ENCODE data around the gene IREB2.
A peak's percentile ranks its signal among the peaks of the same experiment; 100 is the strongest.
"Not testable (repeated sequence)": the region's sequence is repeated elsewhere in the genome, so short reads cannot be mapped to it uniquely, and the experiment has no call there.

The IREB2 gene

DNA sequence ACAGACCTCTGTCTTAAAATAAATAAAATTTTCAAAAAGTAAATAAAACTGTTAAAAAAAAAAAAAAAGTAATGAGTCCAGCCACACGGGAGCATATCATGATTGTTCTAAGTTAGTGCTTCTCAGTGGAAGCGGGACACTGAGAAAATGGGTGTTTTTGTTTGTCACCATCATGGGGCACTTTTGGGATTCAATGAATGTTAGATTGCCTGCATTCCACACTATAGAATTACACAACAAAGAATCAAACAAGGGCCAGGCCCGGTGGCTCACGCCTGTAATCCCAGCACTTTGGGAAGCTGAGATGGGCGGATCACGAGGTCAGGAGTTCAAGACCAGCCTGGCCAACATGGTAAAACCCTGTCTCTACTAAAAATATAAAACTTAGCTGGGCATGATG is 3.3 kb upstream of the IREB2 start:
- not testable (repeated sequence) for DNase-seq

DNA sequence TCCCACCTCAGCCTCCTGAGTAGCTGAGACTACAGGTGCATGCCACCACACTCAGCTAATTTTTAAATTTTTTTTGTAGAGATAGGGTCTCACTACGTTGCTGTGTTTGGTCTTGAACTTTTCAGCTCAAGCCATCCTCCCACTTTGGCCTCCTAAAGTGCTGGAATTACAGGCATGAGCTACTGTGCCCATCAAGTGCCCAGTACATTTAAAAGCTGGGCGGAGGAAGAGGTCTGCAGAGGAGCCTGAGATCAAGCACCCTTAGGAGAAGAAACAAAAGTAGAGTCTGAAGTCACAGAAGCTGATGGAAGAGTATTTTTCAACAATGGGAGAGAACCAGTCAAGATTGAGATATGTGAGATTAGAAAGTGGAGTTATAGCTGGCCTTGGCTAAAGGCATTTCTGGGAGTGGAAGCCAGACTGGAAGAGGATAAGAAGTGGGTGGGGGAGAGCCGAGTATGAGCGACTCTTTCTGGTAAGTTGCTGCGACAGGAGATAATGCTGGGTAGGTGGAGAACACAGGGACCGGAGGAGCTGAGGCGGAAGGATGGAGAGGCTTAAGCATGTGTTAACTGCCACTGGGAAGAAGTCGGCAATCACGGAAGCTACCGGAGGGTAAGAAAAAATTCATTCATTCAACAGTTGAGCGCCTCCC is 782 bp upstream of the IREB2 start:
- no peak for DNase-seq

DNA sequence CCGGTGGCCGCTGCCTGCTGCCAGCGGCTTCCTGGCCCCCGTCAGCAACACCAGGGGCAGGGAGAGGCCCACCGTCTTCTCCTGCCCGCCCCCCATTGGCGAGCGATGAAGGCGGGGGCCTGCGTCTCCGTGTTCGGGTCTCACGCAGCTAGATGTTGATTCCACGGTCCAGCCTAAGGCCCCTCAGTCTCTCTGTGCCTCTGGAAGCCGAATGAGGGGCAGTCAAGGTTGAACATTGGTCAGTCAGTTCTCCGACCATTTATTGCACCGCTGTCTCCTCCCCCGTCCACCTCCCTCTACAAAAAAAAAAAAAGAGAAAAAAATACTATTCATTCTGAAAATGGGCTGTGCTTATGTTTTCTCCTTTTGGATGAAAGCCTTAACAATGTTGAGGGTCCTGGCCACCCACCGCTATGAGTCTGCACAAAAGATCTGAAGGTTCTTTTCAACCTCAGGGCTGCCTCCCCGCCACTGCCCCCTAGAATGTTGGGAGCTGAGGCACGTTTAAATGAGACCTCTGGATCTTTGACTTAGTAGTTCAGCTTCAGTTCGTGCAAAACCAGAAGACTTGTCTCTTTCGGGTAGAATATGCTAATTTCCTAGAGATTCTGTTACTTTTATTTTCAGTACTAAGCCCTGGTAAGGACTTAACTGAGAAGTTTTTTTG is 736 bp downstream of the IREB2 start:
- peak; percentile 11 to 18 for DNase-seq

DNA sequence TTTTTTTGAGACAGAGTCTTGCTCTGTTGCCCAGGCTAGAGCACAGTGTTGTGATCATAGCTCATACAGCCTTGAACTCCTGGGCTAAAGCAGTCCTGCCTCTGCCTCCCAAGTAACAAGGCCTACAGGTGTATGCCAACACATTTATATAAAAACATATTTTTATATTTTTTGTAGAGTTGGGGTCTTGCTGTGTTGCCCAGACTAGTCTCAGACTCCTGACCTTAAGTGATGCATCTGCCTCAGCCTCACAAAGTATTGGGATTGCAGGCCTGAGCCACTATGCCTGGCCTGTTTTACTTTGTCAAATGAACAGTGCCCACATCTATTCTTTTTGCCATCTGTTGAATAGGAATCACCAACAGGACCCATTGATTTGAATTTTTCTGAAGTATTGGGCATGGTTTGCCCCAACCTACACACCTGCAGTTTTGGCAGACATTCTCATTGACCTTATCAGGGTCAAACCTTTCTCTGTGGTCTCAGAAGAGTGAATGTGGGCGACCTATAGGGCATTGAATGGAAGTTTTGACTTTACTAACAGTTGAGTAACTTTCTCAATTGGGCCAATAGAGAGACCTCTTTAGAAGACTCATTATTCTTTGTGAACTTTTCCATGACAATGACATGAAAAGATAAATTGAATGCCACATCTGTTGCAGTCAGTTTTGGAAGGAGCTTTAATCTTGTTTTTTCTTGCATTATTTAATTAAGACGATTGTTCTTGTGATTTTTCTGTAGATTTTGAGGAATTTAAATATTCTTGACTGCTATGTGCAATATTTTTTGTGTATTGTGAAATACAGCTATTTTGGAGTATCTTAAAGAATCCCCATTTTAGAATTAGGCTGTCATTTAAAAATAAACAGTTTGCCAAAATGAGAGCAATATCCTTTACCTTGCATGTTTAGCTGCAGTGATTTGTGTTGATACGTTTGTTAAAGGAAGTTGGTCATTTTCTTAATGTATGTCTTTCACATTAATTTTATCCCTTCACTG is 2.7 kb downstream of the IREB2 start:
- DNase-seq: no peak

- no peak for DNase-seq
Measured at GRCh38 chr15:78444255-78444654, 6.2 kb downstream of the IREB2 start.

DNA sequence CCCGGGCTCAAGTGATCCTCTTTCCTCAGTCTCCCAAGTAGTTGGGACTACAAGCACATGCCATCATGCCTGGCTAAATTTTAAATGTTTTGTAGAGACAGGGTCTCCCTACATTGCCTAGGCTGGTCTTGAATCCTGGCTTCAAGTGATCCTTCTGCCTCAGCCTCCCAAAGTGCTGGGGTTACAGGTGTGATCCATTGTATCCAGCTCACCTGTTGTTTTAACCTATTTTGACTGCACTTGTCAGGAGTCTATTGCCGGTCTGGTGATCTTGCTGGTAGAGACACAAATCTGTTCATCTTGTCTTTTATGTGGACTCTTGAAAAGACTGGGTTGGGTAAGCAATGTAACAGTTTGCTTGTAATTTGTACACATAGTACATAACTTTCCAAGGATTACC is 7.9 kb downstream of the IREB2 start:
- DNase-seq: no peak

DNA sequence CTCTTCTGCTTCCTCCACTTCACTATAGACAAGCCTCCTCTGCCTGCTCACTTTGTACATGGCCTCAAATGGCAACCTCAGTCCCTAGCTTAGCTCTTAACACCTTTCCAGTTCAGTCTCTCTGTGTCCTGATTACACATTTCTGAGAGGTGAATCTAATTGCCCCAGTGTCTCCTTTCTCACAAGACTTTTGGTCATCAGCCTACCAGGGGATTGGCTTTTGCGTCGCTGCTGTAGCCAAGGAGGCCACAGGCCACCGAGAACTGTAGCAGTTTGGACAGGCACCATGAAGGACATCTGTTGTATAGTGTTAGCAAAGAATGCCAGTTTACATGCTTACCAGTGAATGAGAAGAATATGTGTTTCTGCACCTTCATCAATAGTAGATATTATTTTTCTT is 8.5 kb downstream of the IREB2 start:
- no peak for DNase-seq

DNA sequence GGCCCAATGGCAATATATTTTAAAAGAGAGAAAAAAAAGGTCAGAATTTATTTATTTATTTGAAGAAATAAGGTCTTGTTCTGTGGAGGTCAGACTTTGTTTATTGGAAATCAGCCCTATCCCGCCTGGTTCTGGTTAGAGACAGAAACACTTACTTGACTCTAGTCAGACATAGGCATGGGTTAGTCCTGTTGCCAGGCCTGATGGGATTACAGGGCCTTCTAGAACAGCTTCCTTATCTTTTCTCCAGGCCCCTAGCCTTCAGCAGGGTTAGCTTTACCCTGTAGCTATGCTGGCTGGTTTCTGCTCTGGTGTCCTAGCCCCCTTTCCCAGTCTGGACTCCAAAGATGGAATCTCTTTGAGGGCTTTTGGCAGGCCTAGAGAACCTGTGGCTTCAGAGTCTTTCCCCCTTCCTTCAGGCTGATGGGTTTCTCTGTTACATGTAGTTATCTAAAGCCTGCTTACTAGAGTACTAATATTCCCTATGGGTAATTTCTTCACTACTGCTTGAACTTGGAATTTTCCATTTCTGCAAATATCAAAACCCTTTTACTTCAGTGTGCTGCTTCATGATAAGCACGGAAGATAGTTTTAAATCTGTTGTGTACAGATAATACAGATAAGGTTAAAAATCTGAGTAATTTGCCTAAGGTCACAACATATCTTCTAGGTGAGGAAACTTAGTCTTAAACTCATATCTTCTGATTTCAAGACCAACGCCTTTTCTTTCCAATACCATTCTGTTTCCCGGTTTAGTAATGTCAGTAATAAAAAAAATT is 10.6 kb downstream of the IREB2 start:
- DNase-seq: no peak

DNA sequence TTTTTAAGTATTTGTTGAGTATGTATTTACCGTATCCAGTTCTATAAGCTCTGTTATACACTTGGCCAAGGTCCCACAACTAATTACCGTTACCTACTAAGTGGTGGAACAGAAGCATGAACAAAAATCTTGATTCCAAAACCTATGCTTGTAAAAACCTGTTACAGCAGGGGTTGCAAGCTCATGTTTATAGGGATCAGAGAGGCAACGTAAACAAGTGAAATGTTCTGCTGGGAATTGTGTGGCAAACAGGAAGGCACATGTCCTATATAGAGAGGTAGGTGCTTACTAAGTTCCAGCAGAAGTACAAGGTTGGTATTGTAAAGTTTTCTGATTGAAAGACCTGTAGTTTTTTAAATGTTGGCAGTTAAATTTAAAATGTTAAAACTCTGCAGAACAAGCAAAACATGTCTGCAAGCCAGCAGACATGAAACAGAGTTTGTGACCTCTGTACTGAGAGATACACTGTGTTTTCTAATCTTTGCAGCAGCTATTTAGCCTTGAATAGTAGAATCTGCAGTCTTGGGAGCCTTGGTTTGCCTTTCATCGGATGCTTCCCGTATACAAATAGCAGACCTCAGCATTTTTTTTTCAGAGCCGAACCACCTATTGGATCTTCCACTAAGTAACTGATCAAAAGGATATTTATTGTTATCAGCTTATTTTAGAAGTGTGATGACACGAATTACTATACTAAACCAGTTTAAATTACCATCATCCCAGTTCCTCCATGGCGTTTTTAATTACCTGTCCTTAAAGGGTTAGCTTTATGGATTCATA is 11.4 kb downstream of the IREB2 start:
- no peak for DNase-seq

- no peak for DNase-seq
Measured at GRCh38 chr15:78450285-78450858, 12.4 kb downstream of the IREB2 start.

DNA sequence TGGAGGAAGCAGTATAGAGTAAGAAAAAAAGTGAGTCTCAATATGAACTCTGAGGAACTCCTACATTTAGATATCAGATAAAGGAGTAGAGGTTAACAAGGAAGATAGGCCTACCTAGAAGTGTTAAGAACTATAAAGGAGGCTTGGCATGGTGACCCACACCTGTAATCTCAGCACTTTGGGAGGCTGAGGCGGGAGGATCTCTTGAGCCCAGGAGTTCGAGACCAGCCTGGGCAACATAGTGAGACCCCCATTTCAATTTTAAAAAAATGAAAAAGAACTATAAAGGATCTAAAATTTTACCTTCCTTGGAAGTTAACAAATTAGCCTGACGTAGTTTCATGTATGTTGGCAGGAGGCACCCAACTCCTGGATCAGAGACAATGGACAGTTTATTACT is 14.5 kb downstream of the IREB2 start:
- no peak for DNase-seq

DNA sequence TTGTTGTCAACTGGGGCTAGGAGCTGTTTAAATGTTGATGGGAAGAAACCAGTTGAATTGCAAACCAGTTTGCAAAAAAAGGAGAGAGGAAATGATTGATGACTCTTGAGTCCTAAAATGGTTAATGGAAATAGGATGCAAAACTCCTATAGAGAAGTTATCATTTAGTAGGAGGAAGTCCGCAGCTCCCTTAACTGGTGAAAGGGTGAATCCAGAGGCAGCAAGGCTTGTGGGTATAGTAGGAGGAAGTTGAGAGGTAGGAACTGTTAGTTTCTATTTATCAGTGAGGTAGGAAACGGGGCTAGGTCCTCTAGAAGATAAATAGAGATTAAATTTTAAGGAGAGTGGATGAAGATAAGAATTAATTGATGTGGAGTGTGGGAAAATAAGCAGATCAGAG is 15.4 kb downstream of the IREB2 start:
- no peak for DNase-seq

- DNase-seq: no peak
Measured at GRCh38 chr15:78454992-78455391, 17.0 kb downstream of the IREB2 start.

DNA sequence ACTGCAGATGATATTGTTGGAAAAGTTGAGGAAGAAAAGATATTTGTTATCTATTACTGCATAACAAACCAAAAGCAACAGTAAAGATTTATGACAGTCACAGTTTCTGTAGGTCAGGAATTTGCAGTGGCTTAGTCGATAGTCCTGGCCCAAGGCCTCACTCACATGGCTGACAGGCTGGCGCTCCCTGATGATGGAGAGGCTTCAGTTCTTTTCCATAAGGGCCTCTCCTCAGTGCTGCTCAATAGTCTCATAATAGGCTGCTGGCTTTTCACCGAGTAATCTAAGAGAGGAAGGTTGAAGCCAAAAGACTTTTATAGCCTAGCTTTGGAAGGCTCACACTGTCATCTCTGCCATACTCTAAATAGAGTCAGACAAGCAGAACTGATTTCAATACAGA is 17.7 kb downstream of the IREB2 start:
- DNase-seq: no peak

DNA sequence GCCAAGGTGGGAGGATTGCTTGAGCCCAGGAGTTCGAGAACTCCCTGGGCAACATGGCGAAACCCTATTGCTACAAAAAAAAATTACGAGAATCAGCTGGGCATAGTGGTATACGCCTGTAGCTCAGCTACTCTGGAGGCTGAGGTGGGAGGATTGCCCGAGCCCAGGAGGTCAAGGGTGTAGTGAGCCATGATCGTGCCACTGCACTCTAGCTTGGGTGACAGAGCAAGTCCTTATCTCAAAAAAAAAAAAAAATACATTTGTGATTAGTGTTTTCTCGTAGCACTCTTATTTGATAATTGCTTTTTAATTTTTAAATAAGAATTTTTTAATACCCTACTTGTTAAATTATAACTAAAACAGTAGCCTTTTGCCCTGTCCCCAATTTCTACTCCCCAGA is 18.4 kb downstream of the IREB2 start:
- DNase-seq: no peak

DNA sequence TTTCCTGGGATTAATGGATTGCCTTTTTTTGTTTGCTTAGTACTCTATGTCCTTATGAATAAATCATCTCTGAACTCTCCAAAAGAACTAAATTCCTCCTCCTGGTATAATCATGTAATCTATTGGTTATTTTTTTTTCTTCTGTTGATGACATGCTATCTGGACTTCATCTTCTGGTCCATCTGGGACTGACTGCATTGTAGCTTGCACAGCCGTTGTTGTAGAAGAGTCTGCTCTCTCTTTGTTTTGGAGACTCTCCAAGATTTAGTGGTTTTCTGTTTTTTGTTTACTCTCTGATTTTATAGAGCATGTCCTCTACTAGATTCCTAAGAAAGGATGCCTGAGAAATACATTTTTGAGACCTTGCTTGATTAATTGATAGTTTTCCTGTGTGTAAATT is 19.1 kb downstream of the IREB2 start:
- no peak for DNase-seq

GRCh38 chr15:78460737-78461136 is 22.7 kb downstream of the IREB2 start:
- DNase-seq: no peak

DNA sequence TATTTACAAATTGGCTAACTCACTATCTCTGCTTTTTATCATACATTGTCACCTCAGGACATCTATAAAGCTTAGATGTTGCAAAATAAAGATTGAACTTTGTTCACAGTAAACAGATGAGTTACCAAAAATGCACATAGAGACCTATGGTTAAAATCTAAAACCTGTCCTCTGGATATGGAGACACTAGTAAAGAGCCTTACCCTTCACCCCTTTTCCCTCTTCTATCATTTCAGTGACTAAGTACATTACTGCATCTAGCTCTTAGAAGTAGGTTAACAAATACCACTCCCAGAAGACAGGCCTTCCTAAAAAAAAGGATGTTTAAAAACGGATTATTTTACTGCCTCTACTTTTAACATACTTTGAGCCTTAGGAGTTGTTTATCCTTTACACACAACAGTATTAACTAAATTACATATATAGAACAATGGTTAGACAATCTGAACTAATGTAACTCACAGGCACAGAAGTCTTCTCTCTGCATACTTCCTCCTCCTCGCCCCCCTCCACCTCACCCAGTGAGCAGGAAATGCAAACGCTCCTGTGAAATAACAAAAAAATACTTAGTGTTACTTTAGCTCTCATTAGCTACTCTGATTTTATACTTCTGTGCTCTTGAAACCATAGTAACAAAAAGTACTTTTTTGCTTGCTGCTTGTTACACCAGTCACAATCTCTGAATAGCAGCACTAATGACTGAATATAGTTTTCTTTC is 23.3 kb downstream of the IREB2 start:
- DNase-seq: no peak

DNA sequence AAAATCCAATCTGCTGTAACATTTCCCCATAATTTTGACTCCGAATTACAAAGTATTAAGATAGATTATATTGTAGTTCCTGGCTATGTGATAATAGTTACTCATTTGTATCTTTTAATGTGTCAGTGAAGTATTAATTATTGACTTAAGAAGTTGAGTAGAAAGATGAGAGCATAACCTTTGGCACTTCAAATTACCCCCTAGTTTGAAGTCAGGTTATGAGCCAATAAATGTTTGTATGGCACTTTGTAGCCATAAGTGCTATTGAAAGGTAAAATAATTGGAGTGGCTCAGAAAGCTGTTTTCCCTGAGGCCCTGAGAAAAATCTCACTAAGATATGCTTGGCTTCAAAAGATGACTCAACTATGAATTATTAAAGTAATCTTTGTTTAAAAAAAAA is 31.0 kb downstream of the IREB2 start:
- no peak for DNase-seq

- no peak for DNase-seq
Measured at GRCh38 chr15:78477295-78477694, 39.3 kb downstream of the IREB2 start.

DNA sequence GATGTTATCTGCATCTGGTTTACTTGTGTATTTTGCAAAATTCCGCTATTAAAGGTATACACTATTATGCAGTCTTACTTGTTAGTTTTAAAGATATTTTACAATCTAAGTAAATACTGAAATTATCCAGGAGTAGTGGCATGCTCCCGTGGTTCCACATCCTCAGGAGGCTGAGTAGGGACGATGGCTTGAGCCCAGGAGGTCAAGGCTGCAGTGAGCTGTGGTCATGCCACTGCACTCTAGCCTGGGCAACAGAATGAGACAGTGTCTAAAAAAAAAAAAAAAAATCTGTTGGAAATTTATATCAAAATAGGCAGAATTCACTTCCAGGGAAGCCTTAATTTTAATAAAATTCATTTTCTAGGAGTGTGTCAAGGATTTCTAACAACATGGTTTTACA is 41.6 kb downstream of the IREB2 start:
- no peak for DNase-seq
